RPMI7951 (cell line): ENCODE results near the gene RDM1. TPM values are rescaled to one million over a fixed set of nuclear protein-coding genes. Genes with fewer than 3 reads are reported as not detected.
"Not testable (repeated sequence)": the region's sequence is repeated elsewhere in the genome, so short reads cannot be mapped to it uniquely, and the experiment has no call there.

Source experiments
- DNase-seq: peaks from one replicate; pipeline ENCODE4 v3.0.0-alpha.2; 2012; ENCODE audit warnings: low read depth
- total RNA-seq: library from RNA; depleted of rRNA; stranded (reverse); fragments of >200 nt; shearing (Covaris generic); gene quantifications from 2 replicates; pipeline ENCODE4 v1.2.3, GENCODE V29; 2014; rRNA removed

RDM1 gene
- total RNA-seq, result 0.96 and 2.4 TPM in 2 replicates

GRCh38 chr17:35930211-35931065 is at the start of gene RDM1:
RDM1 (minus strand) TSS chr17:35930773; CDS start chr17:35930727, 46 bp downstream.
- peak; percentile 69 for DNase-seq

GRCh38 chr17:35978346-35978745 is 47.8 kb upstream of the RDM1 start:
- no peak for DNase-seq

DNA sequence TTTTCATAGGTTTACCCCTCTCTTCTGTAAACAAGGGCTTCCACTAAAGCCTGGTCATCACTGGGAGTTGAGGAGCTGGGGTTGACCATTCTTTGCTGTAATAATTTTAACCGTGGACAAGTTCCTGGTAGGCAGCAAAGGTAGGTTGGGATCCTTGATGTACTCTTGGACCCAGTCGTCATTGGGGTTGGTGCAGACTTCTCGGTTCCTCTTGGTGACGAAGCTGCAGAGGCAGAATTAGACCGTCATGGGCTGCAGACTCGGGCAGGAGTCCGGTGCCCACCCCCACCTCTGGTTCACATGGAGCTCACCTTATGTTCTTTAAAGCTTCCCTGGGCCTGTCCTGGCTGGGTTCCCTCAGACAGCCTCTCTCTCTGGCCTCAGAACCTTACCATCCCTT is 46.9 kb upstream of the RDM1 start:
- DNase-seq, result no peak

GRCh38 chr17:35973333-35974260 is 43.0 kb upstream of the RDM1 start:
- DNase-seq, result no peak

- no peak for DNase-seq
Observed at GRCh38 chr17:35972945-35973332, 42.4 kb upstream of the RDM1 start.

GRCh38 chr17:35972535-35972934 is 42.0 kb upstream of the RDM1 start:
- DNase-seq, result no peak

DNA sequence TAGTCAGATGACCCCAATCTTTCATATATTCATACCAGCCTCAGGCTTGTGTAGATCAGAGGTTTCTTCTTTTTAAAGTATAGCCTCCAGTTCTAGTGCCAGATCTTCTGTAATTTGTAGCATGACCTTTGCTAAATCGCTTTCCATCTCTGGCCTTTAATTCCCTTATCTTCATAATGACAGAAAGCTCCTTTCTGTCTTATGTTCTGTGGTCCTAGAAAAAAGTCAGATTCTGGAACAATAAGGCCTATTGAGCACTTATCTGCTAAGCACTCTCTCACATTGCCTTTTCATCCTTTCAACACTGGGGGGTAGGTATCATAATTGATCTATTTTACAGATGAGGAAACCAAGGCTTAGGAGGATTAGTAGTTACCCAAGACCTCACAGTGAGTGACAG is 41.5 kb upstream of the RDM1 start:
- no peak for DNase-seq

DNA sequence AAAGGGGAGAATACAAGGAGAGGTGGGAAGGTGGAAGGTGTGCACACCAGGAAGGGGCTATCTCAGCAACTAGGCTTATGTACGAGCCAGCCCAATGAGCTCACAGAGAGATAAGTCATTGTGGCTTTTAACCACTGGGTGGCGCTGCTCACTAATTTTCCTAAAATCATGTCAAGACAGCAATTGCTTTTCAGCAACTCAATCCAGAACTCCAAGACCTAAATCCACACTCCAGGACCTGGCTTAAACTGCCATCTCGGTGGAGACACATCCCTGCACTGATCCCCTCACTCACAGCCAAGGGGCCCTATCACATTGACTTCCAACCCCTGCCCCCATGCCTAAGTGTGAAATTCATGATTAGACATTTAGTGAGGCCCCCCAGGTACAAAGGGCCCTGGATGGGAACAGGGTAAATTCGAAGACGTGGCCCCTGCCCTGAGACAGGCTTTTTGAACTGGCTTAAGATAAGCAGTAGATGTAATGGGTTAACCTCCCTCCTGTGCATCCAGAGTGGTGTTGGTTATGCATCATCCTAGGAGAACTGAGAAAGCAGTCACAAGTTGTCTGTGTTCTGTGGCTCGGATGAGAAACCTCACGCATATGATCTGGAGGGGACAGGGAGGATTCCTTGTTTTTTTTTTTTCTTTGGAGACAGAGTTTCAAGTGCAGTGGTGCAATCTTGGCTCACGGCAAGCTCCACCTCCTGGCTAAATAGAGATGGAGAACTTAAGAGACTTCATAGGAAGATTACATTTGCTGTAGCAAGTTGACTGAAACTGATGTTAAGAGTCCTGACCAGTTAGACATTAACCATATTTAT is 39.2 kb upstream of the RDM1 start:
- DNase-seq, result peak; percentile 58

DNA sequence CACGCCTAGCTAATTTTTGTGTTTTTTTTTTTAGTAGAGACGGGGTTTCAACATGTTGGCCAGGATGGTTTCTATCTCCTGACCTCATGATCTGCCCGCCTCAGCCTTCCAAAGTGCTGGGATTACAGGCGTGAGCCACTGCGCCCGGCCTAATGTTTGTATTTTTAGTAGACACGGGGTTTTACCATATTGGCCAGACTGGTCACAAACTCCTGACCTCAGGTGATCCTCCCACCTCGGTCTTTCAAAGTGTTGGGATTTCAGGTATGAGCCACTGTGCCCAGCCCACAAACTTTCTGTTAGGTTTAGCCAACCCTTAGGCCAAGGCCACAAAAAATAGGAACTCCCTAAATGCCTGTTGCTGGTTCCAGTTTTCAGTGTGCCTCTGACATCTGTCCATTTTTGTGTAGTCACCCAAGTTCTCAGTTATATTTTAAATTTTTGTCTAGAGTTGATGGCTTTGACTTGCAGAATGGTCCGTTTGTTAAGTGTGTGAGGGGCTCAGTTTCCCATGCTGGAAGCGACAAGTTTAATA is 38.0 kb upstream of the RDM1 start:
- no peak for DNase-seq

DNA sequence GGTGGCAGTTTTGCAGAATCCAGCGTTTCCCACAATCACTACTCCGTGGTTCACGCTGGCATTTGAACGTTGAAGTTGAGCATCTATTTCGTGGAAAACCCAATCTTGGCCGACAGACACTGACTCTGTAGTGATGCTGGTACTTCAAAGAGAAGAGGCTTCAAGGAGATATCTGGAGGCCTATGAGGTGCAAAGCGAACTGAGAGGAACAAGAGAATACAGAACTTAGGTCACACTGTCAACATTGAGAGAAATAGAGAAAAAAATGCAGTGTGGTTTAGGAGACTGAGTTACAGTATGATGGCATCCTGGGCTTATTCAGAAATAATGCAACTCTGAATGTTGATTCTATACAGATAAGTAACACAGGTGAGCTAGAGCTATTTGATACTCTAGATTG is 34.7 kb upstream of the RDM1 start:
- DNase-seq, result no peak

DNA sequence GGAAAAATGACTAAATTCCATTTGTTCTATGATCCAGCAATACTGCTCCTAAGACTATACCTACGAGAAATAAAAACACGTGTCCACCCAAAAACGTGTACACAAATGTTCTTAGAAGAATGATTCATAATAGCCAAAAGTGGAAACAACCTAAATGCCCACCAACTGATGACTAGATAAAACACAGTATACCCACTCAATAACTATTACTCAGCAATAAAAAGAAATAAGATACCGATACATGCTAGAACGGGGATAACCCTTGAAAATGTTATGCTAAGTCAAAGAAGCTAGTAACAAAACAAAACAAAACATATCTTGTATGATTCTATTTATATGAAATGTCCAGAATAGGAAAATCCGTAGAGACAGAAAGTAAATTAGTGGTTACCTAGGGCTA is 33.1 kb upstream of the RDM1 start:
- no peak for DNase-seq

- DNase-seq, result no peak
Observed at GRCh38 chr17:35953720-35954119, 23.1 kb upstream of the RDM1 start.

GRCh38 chr17:35949401-35949800 is 18.8 kb upstream of the RDM1 start:
- no peak for DNase-seq

DNA sequence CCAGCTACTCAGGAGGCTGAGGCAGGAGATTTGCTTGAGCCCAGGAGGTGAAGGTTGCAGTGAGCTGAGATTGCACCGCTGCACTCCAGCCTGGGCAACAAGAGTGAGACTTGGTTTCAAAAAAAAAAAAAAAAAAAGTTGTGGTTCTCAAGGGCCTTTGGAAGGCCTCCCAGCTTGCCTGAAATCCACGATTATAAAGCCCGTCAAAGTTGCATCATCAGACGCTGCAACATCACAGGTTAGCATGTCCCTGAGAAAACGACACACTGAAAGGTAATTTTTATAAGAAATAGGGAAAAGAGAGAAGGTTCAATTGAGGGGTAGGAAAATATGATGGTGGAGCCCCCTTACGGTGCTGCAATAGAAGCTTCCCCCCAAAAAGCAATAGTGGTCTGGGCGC is 17.5 kb upstream of the RDM1 start:
- DNase-seq, result no peak

GRCh38 chr17:35947156-35947585 is 16.6 kb upstream of the RDM1 start:
- DNase-seq, result peak; percentile 48

DNA sequence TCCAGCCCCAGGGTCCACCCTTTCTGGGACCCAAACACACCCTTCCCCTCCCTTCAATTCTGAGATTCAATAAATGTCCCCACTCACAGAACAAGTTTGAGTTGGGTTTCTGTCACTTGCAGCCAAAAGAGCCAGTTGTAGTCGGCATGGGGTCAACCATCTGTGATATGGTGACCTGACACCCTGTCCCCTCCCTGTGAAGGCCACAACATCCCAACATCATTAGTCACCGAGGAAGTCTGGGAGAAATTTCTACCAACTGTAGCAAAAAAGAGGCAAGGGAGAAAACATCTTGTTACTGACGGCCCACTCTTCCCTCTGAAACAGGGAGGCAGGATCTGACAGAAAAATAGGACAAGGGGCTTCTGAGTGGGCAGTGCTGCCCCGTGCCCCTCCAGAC is 13.6 kb upstream of the RDM1 start:
- peak; percentile 26 for DNase-seq

DNA sequence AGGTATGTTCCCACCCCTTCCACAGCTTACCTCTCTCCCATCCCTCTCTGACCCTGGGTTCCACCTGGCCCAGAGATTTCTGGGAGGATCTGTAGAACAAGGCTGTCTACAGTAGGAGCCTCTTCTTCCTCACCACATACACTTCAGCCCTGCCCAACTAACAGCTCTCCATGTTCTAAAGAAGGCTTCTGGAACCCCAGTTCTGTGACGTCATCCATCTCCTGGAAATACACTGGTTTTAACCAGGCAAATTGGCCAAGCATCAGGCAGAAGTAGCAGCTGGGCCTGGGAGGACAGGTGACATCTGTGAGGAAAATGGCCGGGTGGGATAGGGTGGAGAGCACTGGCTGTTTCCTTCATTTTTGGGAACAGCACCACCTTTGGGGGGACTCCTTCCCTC is 13.0 kb upstream of the RDM1 start, which contains the start of gene LYZL6:
Gene LYZL6 (minus strand): TSS at position 177 of the 400 bp plus-strand sequence. CDS start 4,357 bp downstream, outside the sequence.
- DNase-seq, result no peak

DNA sequence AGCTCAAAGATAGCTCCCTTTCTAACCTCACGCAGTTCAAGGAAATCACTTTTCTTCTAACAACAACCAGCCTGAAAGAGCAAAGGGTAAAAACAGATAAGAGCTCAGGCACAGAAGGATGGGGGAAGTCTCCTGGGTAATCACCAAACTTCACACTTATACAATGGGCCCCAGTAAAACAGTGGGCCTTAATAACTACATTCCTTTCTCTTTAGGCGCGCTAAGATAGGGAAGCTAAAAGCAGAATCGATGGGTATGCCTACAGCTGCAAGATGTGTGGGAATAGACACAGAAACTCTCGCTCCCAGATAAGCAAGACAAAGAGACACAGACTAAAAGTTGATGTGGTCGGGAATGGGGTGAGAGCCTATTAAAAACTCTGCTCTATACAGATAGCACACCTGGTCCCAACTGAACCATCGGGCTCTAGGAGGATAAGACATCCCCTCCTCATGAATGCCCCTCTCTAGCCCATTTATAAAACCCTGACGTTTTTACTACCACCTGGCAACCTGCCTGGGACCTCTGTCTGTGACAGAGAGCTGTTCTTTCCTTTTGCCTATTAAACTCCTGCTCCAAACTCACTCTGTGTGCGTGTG is 12.1 kb upstream of the RDM1 start:
- no peak for DNase-seq

- not testable (repeated sequence) for DNase-seq
Observed at GRCh38 chr17:35938492-35938891, 7.9 kb upstream of the RDM1 start.

DNA sequence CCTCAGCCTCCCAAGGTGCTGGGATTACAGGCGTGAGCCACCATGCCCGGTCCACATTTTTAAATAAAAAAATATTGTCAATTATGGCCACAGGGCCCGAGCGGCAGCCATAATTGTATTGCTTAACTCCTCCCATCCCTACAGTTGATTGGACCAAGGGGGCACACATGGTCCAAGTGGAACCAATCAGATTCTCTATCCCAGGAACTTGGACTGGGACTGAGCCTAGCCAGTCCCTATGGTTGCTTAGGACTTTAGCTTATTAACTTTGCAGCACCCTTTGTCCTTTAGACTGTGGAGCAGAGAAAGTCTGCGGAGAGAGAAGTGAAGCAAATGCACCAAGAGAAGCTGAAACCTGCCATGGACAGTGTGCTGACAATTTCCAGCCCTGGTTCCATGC is 5.5 kb upstream of the RDM1 start:
- DNase-seq, result no peak

DNA sequence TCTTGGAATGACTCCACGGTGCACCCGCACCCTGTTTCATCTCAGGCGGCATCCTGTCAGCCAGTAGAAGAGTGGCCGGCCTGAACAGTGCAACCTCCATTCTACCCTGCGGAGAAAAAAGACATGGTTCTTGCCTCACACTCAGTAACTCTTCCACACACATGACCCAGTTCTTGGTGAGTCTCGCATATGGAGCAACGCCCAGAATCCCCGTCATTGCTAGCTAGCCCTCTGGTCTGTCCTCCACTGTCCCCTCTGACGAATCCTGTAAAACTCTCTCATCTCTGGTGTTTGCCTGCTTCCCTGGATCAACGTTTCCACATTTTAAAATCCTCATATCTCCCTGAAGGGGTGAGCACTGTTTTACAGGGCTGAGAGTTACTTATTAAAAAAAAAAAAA is 4.2 kb upstream of the RDM1 start:
- no peak for DNase-seq
